NCI-H345 treated with DMSO at 0.1 percent for 48 hours (cell line): ENCODE measurements around the gene MYOM1.
A peak's percentile ranks its signal among the peaks of the same experiment; 100 is the strongest.

ENCODE experiments used
- DNase-seq: peaks from one replicate; lab custom pipeline; 2025; ENCODE audit not compliant: unreplicated experiment; lab: John Stamatoyannopoulos, UW

MYOM1 gene

GRCh38 chr18:3153107-3153704, 66.6 kb downstream of the MYOM1 start:
- no peak for DNase-seq

GRCh38 chr18:3152294-3152693, 67.5 kb downstream of the MYOM1 start:
- DNase-seq, result no peak

GRCh38 chr18:3151399-3152264, 68.1 kb downstream of the MYOM1 start:
- DNase-seq, result peak; percentile 37

GRCh38 chr18:3150688-3151087, 69.1 kb downstream of the MYOM1 start:
- no peak for DNase-seq

GRCh38 chr18:3150274-3150673, 69.5 kb downstream of the MYOM1 start:
- no peak for DNase-seq

GRCh38 chr18:3148930-3149535, 70.7 kb downstream of the MYOM1 start:
- DNase-seq, result no peak

GRCh38 chr18:3147935-3148554, 71.7 kb downstream of the MYOM1 start:
- no peak for DNase-seq

- DNase-seq, result no peak
Observed at GRCh38 chr18:3140986-3141639, 78.7 kb downstream of the MYOM1 start.

GRCh38 chr18:3140342-3140741, 79.4 kb downstream of the MYOM1 start:
- DNase-seq, result no peak

GRCh38 chr18:3139406-3139805, 80.4 kb downstream of the MYOM1 start:
- no peak for DNase-seq

- DNase-seq, result no peak
Observed at GRCh38 chr18:3138274-3138975, 81.3 kb downstream of the MYOM1 start.

- no peak for DNase-seq
Observed at GRCh38 chr18:3135536-3135935, 84.2 kb downstream of the MYOM1 start.

GRCh38 chr18:3132700-3133099, 87.1 kb downstream of the MYOM1 start:
- DNase-seq, result no peak

- DNase-seq, result no peak
Observed at GRCh38 chr18:3130344-3130743, 89.4 kb downstream of the MYOM1 start.

GRCh38 chr18:3129053-3129864, 90.5 kb downstream of the MYOM1 start:
- DNase-seq, result no peak

- DNase-seq, result no peak
Observed at GRCh38 chr18:3126457-3127097, 93.2 kb downstream of the MYOM1 start.

GRCh38 chr18:3124822-3125221, 94.9 kb downstream of the MYOM1 start:
- no peak for DNase-seq

- no peak for DNase-seq
Observed at GRCh38 chr18:3122851-3123250, 96.9 kb downstream of the MYOM1 start.

- no peak for DNase-seq
Observed at GRCh38 chr18:3121259-3121658, 98.5 kb downstream of the MYOM1 start.
